H1 (cell line): ENCODE results near the gene TRIM10. TPM values are rescaled to one million over a fixed set of nuclear protein-coding genes. Genes with fewer than 3 reads are reported as not detected.

Experiments used
- CTCF ChIA-PET: fragments of 300-600 bp; sonication (Branson Sonifier 250); formaldehyde crosslinking; loops from one replicate; lab custom pipeline; 2021; ENCODE audit not compliant: partially characterized antibody; lab: Charles Lee
- POLR2A ChIA-PET: fragments of 300-600 bp; sonication (Branson Sonifier 250); formaldehyde crosslinking; loops from one replicate; lab custom pipeline; 2021; ENCODE audit warnings: inconsistent platforms; ENCODE audit not compliant: partially characterized antibody; lab: Charles Lee
- DNase-seq, 2 experiments: peaks; one replicate each; pipeline versions ENCODE4 v3.0.0 to v3.0.0-alpha.2; 2010 to 2022; ENCODE audit warnings: low spot score in 2 of 2, low read depth in 1 of 2, mixed read lengths in 1 of 2
- FAIRE-seq: peaks from 2 replicates; lab custom pipeline; 2011; peaks lifted over from hg19 to GRCh38; lab: Jason Lieb, UNC
- H2AFZ ChIP-seq: 2 replicates; pipeline ENCODE4 v1.8.1; 2012; ENCODE audit warnings: low read length, inconsistent platforms
- H2AK5ac ChIP-seq: 2 replicates; pipeline ENCODE4 v1.6.1; 2013; ENCODE audit warnings: low read depth, low read length
- H2BK120ac ChIP-seq: replicated peaks from 2 replicates; pipeline ENCODE3; 2013; ENCODE audit warnings: low read depth, low read length, inconsistent platforms
- H2BK12ac ChIP-seq: 2 replicates; pipeline ENCODE4 v1.6.1; 2013; ENCODE audit warnings: low read depth, low read length
- H2BK15ac ChIP-seq: 2 replicates; pipeline ENCODE4 v1.6.1; 2013; ENCODE audit warnings: low read length
- H2BK20ac ChIP-seq: 2 replicates; pipeline ENCODE4 v1.6.1; 2013; ENCODE audit warnings: low read length
- H2BK5ac ChIP-seq: 2 replicates; pipeline ENCODE4 v1.6.1; 2013; ENCODE audit warnings: low read depth, low read length
- H3K14ac ChIP-seq: 2 replicates; pipeline ENCODE4 v1.6.1; 2013; ENCODE audit warnings: inconsistent platforms; ENCODE audit not compliant: insufficient read length
- H3K18ac ChIP-seq: 2 replicates; pipeline ENCODE4 v1.6.1; 2013; ENCODE audit warnings: low read length; ENCODE audit errors: extremely low read depth
- H3K23ac ChIP-seq: 2 replicates; pipeline ENCODE4 v1.6.1; 2013; ENCODE audit warnings: inconsistent platforms; ENCODE audit not compliant: insufficient read length
- H3K23me2 ChIP-seq: 2 replicates; pipeline ENCODE4 v1.6.1; 2013; ENCODE audit warnings: low read depth, low read length
- H3K27ac ChIP-seq: 2 replicates; pipeline ENCODE4 v1.6.1; 2011; ENCODE audit warnings: low read depth, low read length, inconsistent platforms
- H3K27me3 ChIP-seq, 4 experiments: replicated peaks in 1 of 4; 1 replicate in 1 of 4; 2 replicates in 3 of 4; pipeline versions ENCODE4 v1.6.1 to v1.8.1; 2011 to 2013; ENCODE audit warnings: low read length in 3 of 4, mild to moderate bottlenecking in 3 of 4, inconsistent platforms in 2 of 4, mixed read lengths in 2 of 4, moderate library complexity in 1 of 4; ENCODE audit not compliant: control insufficient read depth in 3 of 4, insufficient read depth in 3 of 4; ENCODE audit errors: extremely low read depth in 1 of 4
- H3K36me3 ChIP-seq, 4 experiments: 2 replicates each; pipeline versions ENCODE4 v1.6.1 to v1.8.1; 2011 to 2013; ENCODE audit warnings: mild to moderate bottlenecking in 4 of 4, low read length in 3 of 4, moderate library complexity in 2 of 4, control low read depth in 1 of 4, inconsistent platforms in 1 of 4; ENCODE audit not compliant: insufficient read depth in 4 of 4, control insufficient read depth in 2 of 4
- H3K4ac ChIP-seq: replicated peaks from 2 replicates; pipeline ENCODE3; 2013; ENCODE audit warnings: low read length, low read depth, mixed read lengths, inconsistent platforms; ENCODE audit not compliant: insufficient read length
- H3K4me1 ChIP-seq, 4 experiments: replicated peaks in 1 of 4; 1 replicate in 1 of 4; 2 replicates in 3 of 4; pipeline versions ENCODE4 v1.6.1 to v1.8.1; 2011 to 2013; ENCODE audit warnings: low read length in 3 of 4, inconsistent platforms in 2 of 4, mixed read lengths in 1 of 4; ENCODE audit not compliant: insufficient read depth in 4 of 4, control insufficient read depth in 3 of 4
- H3K4me2 ChIP-seq, 2 experiments: 2 replicates each; pipeline versions ENCODE4 v1.6.1 to v1.8.1; 2011 to 2013; ENCODE audit warnings: low read depth in 2 of 2, low read length in 2 of 2, control low read depth in 1 of 2, inconsistent platforms in 1 of 2, mild to moderate bottlenecking in 1 of 2; ENCODE audit not compliant: insufficient read depth in 1 of 2
- H3K4me3 ChIP-seq, 4 experiments: fragments of 200-600, 300-600 bp in 1 of 4; sonication (generic), shearing (Covaris generic), sonication (Bioruptor Twin) in 1 of 4; 2 replicates each; pipeline versions ENCODE4 v1.5.1 to v1.8.1; 2011 to 2016; ENCODE audit warnings: low read length in 4 of 4, low read depth in 3 of 4, control low read depth in 2 of 4, inconsistent platforms in 2 of 4, mild to moderate bottlenecking in 2 of 4, mixed read lengths in 1 of 4, moderate library complexity in 1 of 4; ENCODE audit not compliant: insufficient read depth in 2 of 4; ENCODE audit errors: extremely low read depth in 1 of 4
- H3K56ac ChIP-seq: replicated peaks from 2 replicates; pipeline ENCODE3; 2013; ENCODE audit warnings: low read depth, mild to moderate bottlenecking, mixed read lengths, low read length, inconsistent platforms; ENCODE audit not compliant: insufficient read length
- H3K79me1 ChIP-seq: 2 replicates; pipeline ENCODE4 v1.6.1; 2013; ENCODE audit warnings: low read depth, low read length, control low read depth
- H3K79me2 ChIP-seq, 2 experiments: 2 replicates each; pipeline versions ENCODE4 v1.6.1 to v1.8.1; 2012 to 2013; ENCODE audit warnings: low read length in 2 of 2, mild to moderate bottlenecking in 2 of 2, inconsistent platforms in 1 of 2; ENCODE audit not compliant: insufficient read depth in 2 of 2, control insufficient read depth in 1 of 2
- H3K9ac ChIP-seq, 4 experiments: replicated peaks in 1 of 4; 1 replicate in 1 of 4; 2 replicates in 3 of 4; pipeline versions ENCODE4 v1.6.1 to v1.8.1; 2011 to 2013; ENCODE audit warnings: low read depth in 3 of 4, low read length in 3 of 4, control low read depth in 2 of 4, mild to moderate bottlenecking in 2 of 4, moderate library complexity in 2 of 4, inconsistent platforms in 1 of 4; ENCODE audit errors: extremely low read depth in 1 of 4
- H3K9me3 ChIP-seq, 2 experiments: 2 replicates each; pipeline versions ENCODE4 v1.6.1 to v1.8.1; 2012 to 2013; ENCODE audit warnings: mild to moderate bottlenecking in 2 of 2, moderate library complexity in 2 of 2, control low read depth in 1 of 2, inconsistent platforms in 1 of 2, low read depth in 1 of 2, low read length in 1 of 2, mixed read lengths in 1 of 2; ENCODE audit not compliant: insufficient read depth in 2 of 2
- H4K20me1 ChIP-seq, 2 experiments: replicated peaks in 1 of 2; 2 replicates each; pipeline versions ENCODE3 to v1.8.1; 2011 to 2013; ENCODE audit warnings: inconsistent platforms in 2 of 2, low read length in 2 of 2, mild to moderate bottlenecking in 1 of 2; ENCODE audit not compliant: insufficient read depth in 2 of 2, control insufficient read depth in 1 of 2
- H4K5ac ChIP-seq: 2 replicates; pipeline ENCODE4 v1.6.1; 2013; ENCODE audit warnings: low read length, low read depth, mixed read lengths, inconsistent platforms; ENCODE audit not compliant: insufficient read length
- H4K8ac ChIP-seq: 2 replicates; pipeline ENCODE4 v1.8.0; 2013; ENCODE audit warnings: mild to moderate bottlenecking, moderate library complexity, low read length, inconsistent platforms; ENCODE audit not compliant: insufficient read depth; ENCODE audit errors: extremely low read depth
- H4K91ac ChIP-seq: replicated peaks from 2 replicates; pipeline ENCODE3; 2013; ENCODE audit warnings: low read length, mixed read lengths, inconsistent platforms; ENCODE audit not compliant: insufficient read length
- BACH1 ChIP-seq: IDR thresholded peaks from 2 replicates; pipeline ENCODE4 v1.6.1; 2012; ENCODE audit warnings: low read length, improper control_type of control experiment
- CREB1 ChIP-seq: IDR thresholded peaks from 2 replicates; pipeline ENCODE4 v1.6.1; 2012; ENCODE audit warnings: inconsistent platforms
- GABPA ChIP-seq: IDR thresholded peaks from 2 replicates; pipeline ENCODE4 v1.6.1; 2011; ENCODE audit warnings: mild to moderate bottlenecking, low read length, moderate library complexity, borderline replicate concordance; ENCODE audit not compliant: insufficient read depth
- HDAC6 ChIP-seq: IDR thresholded peaks from one replicate; pipeline ENCODE4 v1.7.1; 2012; ENCODE audit warnings: low read depth, mild to moderate bottlenecking, inconsistent platforms, low read length, moderate library complexity
- KDM1A ChIP-seq: fragments of 200-600, 300-600 bp; sonication (generic); IDR thresholded peaks from 2 replicates; pipeline ENCODE4 v1.7.1; 2016; ENCODE audit warnings: mild to moderate bottlenecking, low read length, borderline replicate concordance
- KDM4A ChIP-seq: IDR thresholded peaks from one replicate; pipeline ENCODE4 v1.7.1; 2012; ENCODE audit warnings: low read depth, mild to moderate bottlenecking, moderate library complexity, low read length, inconsistent platforms; ENCODE audit not compliant: severe bottlenecking
- POLR2A ChIP-seq, 2 experiments: IDR thresholded peaks; 1 replicate in 1 of 2; 2 replicates in 1 of 2; pipeline ENCODE4 v1.6.1; 2011; ENCODE audit warnings: low read depth in 2 of 2, low read length in 2 of 2, mild to moderate bottlenecking in 2 of 2; ENCODE audit errors: control extremely low read depth in 1 of 2
- POU5F1 ChIP-seq: IDR thresholded peaks from 2 replicates; pipeline ENCODE4 v1.6.1; 2011; ENCODE audit warnings: low read depth, mild to moderate bottlenecking, low read length, moderate library complexity
- SIN3A ChIP-seq, 2 experiments: IDR thresholded peaks in 1 of 2; conservative IDR thresholded peaks in 1 of 2; 2 replicates each; pipeline ENCODE4 v1.6.1; 2011 to 2012; ENCODE audit warnings: low read length in 2 of 2, improper control_type of control experiment in 1 of 2, low read depth in 1 of 2, mild to moderate bottlenecking in 1 of 2
- SUZ12 ChIP-seq: fragments of 200-600 bp; sonication (generic); IDR thresholded peaks from 2 replicates; pipeline ENCODE4 v1.6.1; 2012; ENCODE audit warnings: mild to moderate bottlenecking, inconsistent platforms, low read length, moderate library complexity, mixed read lengths
- TCF12 ChIP-seq: IDR thresholded peaks from 2 replicates; pipeline ENCODE4 v1.6.1; 2011; ENCODE audit warnings: low read depth, mild to moderate bottlenecking, low read length
- YY1 ChIP-seq: IDR thresholded peaks from 2 replicates; pipeline ENCODE4 v1.6.1; 2011; ENCODE audit warnings: low read depth, mild to moderate bottlenecking, low read length
- WGBS, 2 experiments: shearing (Covaris generic) in 1 of 2; methylation state at CpG; one replicate each; pipeline versions ENCODE4 v1.1.6 to v1.1.7; 2013 to 2015; ENCODE audit warnings: low lambda C conversion rate in 2 of 2, mixed read lengths in 2 of 2, inconsistent platforms in 1 of 2, low coverage in 1 of 2, missing lambda C conversion rate in 1 of 2; ENCODE audit not compliant: insufficient replicate concordance in 2 of 2, insufficient coverage in 1 of 2, insufficient read length in 1 of 2; ENCODE audit errors: extremely low coverage in 1 of 2, missing lambda C conversion rate in 1 of 2; 5-methylcytosine and 5-hydroxymethylcytosine counted together
- polyA plus RNA-seq, 7 experiments: library from polyadenylated mRNA; depleted of rRNA in 3 of 7; stranded (reverse) in 5 of 7; unstranded in 2 of 7; fragments of >200 nt in 5 of 7; fragments of 200-250 nt in 2 of 7; gene quantifications; 1 replicate in 5 of 7; 2 replicates in 1 of 7; 4 replicates in 1 of 7; pipeline versions ENCODE4 v1.2.1 to v1.2.3, GENCODE V29; 2011 to 2013; ENCODE audit warnings: missing spikeins in 2 of 7, mixed read lengths in 2 of 7
- total RNA-seq: library from RNA; stranded (reverse); fragmentation: NEBNext Ultra II Directional; extraction: Animal tissue kit (Norgen Biotek cat#: 25700); gene quantifications from 2 replicates; pipeline ENCODE4 v1.2.1, GENCODE V29; 2021

Gene TRIM10
- total and polyA plus RNA-seq, 2 of the 8 experiments (the other 6 are each of a cell fraction or from before 2014, with no cell fraction given): 0.06 TPM; not detected in 1

GRCh38 chr6:30102970-30103871, 57.8 kb downstream of the TRIM10 start:
- no peak overlapping the region for H3K18ac ChIP-seq
- no peak overlapping the region for H3K14ac ChIP-seq
- no peak overlapping the region for H4K5ac ChIP-seq
- H2BK15ac ChIP-seq: no peak overlapping the region; the same call in 1 of the 2 replicates
- H3K4me3 ChIP-seq: peak overlapping the region; percentile 34 to 65 (median 58); a peak in 7 of 8 replicates
- no peak overlapping the region for H3K56ac ChIP-seq
- peak overlapping the region; percentile 69 to 79 for H3K4me2 ChIP-seq
- peak overlapping the region; percentile 65 for H2AFZ ChIP-seq
- H3K4me1 ChIP-seq: peaks cover 3 to 15% (median 9%) of the 10 kb centered on the region in 4 experiments; a peak in 6 of 7 replicates
- no peak overlapping the region for H2BK20ac ChIP-seq
- peaks cover 10% of the 10 kb centered on the region for H3K23me2 ChIP-seq
- H4K8ac ChIP-seq: no peak overlapping the region
- ChIA-PET POLR2A (interaction anchor here (0.9 to 2.8 kb wide), 6 partner anchors 23 to 223 kb away, joined by 3 to 17 read pairs (median 3); no protein-coding TSS in a partner anchor), CTCF (interaction anchor here (0.5 to 7.2 kb wide), 47 partner anchors 9 to 407 kb away, joined by 3 to 166 read pairs (median 4); partner anchors contain the start of genes RNF39, TRIM15, TRIM26 and TRIM31)
- FAIRE-seq (peak; percentile 7), DNase-seq (peak in 1 of 2 experiments; percentile 88)
- H4K91ac ChIP-seq: no peak overlapping the region
- no peaks in the 10 kb centered on the region for H3K79me2 ChIP-seq
- H3K9ac ChIP-seq: no peak overlapping the region
- H2BK5ac ChIP-seq: no peak overlapping the region
- WGBS, 2 experiments: 21% methylated on average over 35 of the region's 36 CpGs; no CpG with 5 or more reads in 1 of the 2 experiments
- no peaks in the 10 kb centered on the region for H3K36me3 ChIP-seq
- H4K20me1 ChIP-seq: no peaks in the 10 kb centered on the region
- no peak overlapping the region for H3K4ac ChIP-seq
- H3K27me3 ChIP-seq: peaks cover 32 to 62% (median 55%) of the 10 kb centered on the region in 4 experiments
- H3K9me3 ChIP-seq: no peaks in the 10 kb centered on the region
- H3K23ac ChIP-seq: no peak overlapping the region
- no peak overlapping the region for H2BK12ac ChIP-seq
- no peak overlapping the region for H2AK5ac ChIP-seq
- H3K27ac ChIP-seq: no peak overlapping the region
- H2BK120ac ChIP-seq: no peak overlapping the region
- H3K79me1 ChIP-seq: no peaks in the 10 kb centered on the region
- TF ChIP-seq CREB1 (no peak), GABPA (no peak), HDAC6 (no peak), KDM1A (no peak), BACH1 (no peak), YY1 (peak; percentile 39; the same call in 1 of the 2 replicates), KDM4A (peak; percentile 92), POU5F1 (no peak), POLR2A (IDR thresholded peaks at IDR 0.05; ENCODE audit: control extremely low read depth in 1 of 2, low read depth in 2 of 2, low read length in 2 of 2) (no peak), SIN3A (conservative IDR thresholded peaks at IDR 0.05 in 1 of 2, IDR thresholded peaks at IDR 0.05 in 1 of 2; ENCODE audit: low read depth in 1 of 2, low read length in 2 of 2) (peak; percentile 51 to 70; a peak in 2 of 4 replicates), SUZ12 (no peak), TCF12 (no peak)
